Ishikawa (cell line): Measurements from ENCODE around the gene RAET1L.
A peak's percentile ranks its signal among the peaks of the same experiment; 100 is the strongest.

Experiments
- CEBPB ChIP-seq: IDR thresholded peaks from 2 replicates; pipeline ENCODE4 v1.6.1; 2012
- CREB1 ChIP-seq: IDR thresholded peaks from 2 replicates; pipeline ENCODE4 v1.6.1; 2012; ENCODE audit warnings: low read depth
- EGR1 ChIP-seq: IDR thresholded peaks from 2 replicates; pipeline ENCODE4 v1.6.1; 2012
- EP300 ChIP-seq: IDR thresholded peaks from 2 replicates; pipeline ENCODE4 v1.6.1; 2012; ENCODE audit warnings: borderline replicate concordance
- FOXM1 ChIP-seq: IDR thresholded peaks from 2 replicates; pipeline ENCODE4 v1.6.1; 2012; ENCODE audit warnings: low read depth, borderline replicate concordance
- NFIC ChIP-seq: IDR thresholded peaks from 2 replicates; pipeline ENCODE4 v1.6.1; 2012
- RAD21 ChIP-seq: IDR thresholded peaks from 2 replicates; pipeline ENCODE4 v1.6.1; 2012; ENCODE audit warnings: low read depth
- TAF1 ChIP-seq: IDR thresholded peaks from 2 replicates; pipeline ENCODE4 v1.6.1; 2012; ENCODE audit warnings: low read depth, mild to moderate bottlenecking
- TCF12 ChIP-seq: IDR thresholded peaks from 2 replicates; pipeline ENCODE4 v1.6.1; 2012; ENCODE audit warnings: low read depth
- TEAD4 ChIP-seq: IDR thresholded peaks from 2 replicates; pipeline ENCODE4 v1.6.1; 2012
- YY1 ChIP-seq: IDR thresholded peaks from 2 replicates; pipeline ENCODE4 v1.6.1; 2012; ENCODE audit warnings: low read depth
- ZBTB7A ChIP-seq: IDR thresholded peaks from 2 replicates; pipeline ENCODE4 v1.6.1; 2012; ENCODE audit warnings: low read depth
- TF ChIP-seq, protein P1 (sequence below): IDR thresholded peaks from 2 replicates; pipeline ENCODE4 v1.6.1; 2012
- TF ChIP-seq, protein P2 (sequence below): IDR thresholded peaks from 2 replicates; pipeline ENCODE4 v1.6.1; 2012
- TF ChIP-seq, protein P3 (sequence below): IDR thresholded peaks from 2 replicates; pipeline ENCODE4 v1.6.1; 2012; ENCODE audit warnings: low read depth, mild to moderate bottlenecking

RAET1L gene

DNA sequence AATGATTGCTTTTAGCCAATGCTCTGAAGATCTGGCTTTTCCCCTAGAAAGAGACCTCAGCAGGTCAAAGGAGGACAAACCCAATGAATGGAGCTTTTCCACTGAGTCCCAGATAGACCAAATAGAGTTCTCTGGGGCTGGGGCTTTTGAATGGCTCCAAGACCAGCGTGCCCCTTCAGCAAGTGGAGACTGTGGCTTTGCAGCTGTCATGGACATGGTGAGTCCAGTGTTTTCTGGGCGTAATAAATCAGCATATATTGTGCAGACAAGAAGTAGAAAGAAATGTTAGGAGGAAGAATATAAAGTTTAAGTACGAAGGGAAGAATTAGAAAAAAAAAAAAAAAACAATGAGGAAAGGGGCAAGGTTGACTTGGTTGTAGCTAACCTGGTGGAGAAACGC lies 33.5 kb downstream of the RAET1L start:
- TF ChIP-seq TCF12: no peak
- no peak for TF ChIP-seq RAD21
- no peak for TF ChIP-seq FOXM1
- no peak for TF ChIP-seq CREB1
- TF ChIP-seq, protein P1, sequence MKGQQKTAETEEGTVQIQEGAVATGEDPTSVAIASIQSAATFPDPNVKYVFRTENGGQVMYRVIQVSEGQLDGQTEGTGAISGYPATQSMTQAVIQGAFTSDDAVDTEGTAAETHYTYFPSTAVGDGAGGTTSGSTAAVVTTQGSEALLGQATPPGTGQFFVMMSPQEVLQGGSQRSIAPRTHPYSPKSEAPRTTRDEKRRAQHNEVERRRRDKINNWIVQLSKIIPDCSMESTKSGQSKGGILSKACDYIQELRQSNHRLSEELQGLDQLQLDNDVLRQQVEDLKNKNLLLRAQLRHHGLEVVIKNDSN: no peak
- TF ChIP-seq EGR1: no peak
- no peak for TF ChIP-seq ZBTB7A
- TF ChIP-seq, protein P2, sequence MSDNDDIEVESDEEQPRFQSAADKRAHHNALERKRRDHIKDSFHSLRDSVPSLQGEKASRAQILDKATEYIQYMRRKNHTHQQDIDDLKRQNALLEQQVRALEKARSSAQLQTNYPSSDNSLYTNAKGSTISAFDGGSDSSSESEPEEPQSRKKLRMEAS: no peak
- TF ChIP-seq, protein P3, sequence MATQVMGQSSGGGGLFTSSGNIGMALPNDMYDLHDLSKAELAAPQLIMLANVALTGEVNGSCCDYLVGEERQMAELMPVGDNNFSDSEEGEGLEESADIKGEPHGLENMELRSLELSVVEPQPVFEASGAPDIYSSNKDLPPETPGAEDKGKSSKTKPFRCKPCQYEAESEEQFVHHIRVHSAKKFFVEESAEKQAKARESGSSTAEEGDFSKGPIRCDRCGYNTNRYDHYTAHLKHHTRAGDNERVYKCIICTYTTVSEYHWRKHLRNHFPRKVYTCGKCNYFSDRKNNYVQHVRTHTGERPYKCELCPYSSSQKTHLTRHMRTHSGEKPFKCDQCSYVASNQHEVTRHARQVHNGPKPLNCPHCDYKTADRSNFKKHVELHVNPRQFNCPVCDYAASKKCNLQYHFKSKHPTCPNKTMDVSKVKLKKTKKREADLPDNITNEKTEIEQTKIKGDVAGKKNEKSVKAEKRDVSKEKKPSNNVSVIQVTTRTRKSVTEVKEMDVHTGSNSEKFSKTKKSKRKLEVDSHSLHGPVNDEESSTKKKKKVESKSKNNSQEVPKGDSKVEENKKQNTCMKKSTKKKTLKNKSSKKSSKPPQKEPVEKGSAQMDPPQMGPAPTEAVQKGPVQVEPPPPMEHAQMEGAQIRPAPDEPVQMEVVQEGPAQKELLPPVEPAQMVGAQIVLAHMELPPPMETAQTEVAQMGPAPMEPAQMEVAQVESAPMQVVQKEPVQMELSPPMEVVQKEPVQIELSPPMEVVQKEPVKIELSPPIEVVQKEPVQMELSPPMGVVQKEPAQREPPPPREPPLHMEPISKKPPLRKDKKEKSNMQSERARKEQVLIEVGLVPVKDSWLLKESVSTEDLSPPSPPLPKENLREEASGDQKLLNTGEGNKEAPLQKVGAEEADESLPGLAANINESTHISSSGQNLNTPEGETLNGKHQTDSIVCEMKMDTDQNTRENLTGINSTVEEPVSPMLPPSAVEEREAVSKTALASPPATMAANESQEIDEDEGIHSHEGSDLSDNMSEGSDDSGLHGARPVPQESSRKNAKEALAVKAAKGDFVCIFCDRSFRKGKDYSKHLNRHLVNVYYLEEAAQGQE: no peak
- no peak for TF ChIP-seq CEBPB
- TF ChIP-seq NFIC: no peak
- no peak for TF ChIP-seq TAF1
- no peak for TF ChIP-seq EP300
- no peak for TF ChIP-seq TEAD4
- no peak for TF ChIP-seq YY1

DNA sequence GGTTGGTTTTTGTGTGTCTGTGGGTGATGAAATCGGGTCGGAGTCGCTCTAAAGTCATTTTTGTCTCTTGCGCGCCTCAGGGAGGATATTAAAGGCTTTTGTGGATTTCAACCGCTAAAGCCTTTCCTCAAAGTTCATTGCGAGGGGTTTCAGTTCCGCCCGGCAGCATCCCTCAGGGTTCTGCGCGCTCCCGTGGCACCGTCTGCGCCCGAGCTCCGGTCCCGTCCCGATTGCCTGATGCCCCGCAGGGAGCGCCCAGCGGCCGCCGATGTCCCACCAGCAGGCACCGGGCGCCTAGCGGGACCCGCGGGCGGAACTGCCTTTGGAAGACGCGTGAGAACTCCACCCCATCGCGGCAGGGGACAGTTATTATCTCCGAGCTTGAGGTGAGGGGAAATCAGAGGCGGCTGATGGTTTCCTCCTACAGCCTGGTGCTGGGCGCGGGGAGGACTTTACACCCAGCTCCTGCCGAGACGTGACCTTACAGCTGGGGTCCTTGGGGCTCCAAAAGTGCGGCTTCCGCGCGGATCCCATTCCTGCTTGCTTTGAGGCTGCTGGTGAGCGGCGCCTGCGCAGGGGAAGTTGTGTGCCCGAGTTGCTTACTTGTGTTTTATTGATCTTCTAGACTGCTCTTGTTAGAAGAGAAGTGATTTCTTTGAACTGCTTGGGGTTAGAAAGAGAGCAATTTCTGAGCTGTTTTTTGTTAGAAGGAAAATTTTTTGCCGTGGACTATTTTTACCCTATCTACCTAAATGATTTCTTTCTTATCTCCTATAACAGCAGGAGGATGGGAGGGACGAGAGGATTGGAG lies 34.5 kb downstream of the RAET1L start:
- TF ChIP-seq, protein P3: no peak
- TF ChIP-seq FOXM1: no peak
- TF ChIP-seq TCF12: no peak
- peak; percentile 58 for TF ChIP-seq ZBTB7A

DNA sequence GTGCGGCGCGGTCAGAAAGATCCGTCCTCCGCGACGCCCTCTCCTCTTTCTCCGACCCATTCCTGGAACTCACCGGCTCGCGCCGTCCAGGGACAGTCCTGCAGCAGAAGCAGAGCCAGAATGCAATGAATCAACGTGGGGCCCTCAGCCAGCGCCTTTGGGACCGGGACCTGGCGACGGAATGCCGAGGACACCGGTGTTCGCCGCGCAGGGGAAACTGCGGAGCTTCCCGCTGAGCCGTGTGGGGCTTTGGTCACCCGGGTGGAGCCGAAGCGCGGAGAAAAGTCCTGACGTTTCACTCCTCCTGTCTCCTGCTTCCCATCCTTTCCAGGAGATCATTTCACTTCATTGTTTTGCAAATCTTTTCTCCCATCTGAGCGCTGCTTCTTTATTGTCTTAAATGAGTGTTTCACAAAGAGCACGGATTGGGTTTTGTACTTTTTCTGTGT lies 35.1 kb downstream of the RAET1L start:
- TF ChIP-seq FOXM1 (no peak), NFIC (no peak), YY1 (no peak), TAF1 (no peak), CEBPB (no peak), ZBTB7A (no peak), EP300 (no peak), CREB1 (no peak)
- TF ChIP-seq, protein P2: no peak
- TF ChIP-seq, protein P1: no peak

DNA sequence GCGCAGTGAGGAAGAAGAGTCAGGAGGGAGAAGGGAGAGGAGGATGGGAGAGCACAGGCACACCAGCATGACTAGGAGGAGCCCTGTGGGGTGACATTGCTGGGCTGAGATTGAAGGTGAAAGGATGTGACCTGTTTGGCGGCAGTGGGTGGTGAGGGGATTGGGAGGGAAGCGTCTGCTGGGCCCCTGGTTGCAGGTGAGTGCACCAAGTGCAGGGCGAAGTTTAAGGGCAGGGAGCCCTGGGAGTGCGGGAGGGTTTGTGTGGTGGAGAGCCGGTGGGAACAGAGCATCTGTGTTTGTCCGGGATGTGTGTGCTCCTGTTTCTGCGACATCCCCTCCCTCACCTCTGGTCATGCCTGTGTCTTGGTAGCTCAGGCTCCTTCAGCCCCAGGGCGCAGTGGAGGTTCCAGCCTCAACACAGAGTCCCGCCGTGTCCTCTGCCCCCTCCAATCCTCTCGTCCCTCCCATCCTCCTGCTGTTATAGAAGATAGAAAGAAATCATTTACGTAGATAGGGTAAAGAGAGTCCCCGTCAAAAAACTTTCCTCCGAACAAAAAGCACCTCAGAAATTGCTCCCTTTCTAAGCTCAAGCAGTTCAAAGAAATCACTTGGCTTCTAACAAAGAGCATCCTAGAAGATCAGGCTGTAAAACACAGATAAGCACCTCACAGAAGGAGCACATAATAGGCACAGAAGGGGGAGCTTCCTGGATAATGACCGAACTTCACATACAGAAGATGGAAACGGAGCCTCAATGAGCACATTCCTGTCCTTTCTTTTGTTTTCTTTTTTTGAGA lies 36.6 kb downstream of the RAET1L start:
- TF ChIP-seq, protein P3: no peak
